Mesenteric fat pad (tissue), 1 donor: ENCODE data around the gene C4orf46. TPM values are rescaled to one million over a fixed set of nuclear protein-coding genes. Genes with fewer than 3 reads are reported as not detected.

Source experiments
- DNase-seq: peaks from one replicate; pipeline ENCODE4 v3.0.0-alpha.2; 2020; ENCODE audit warnings: low spot score
- total RNA-seq: library from RNA; stranded (reverse); fragmentation: NEBNext Ultra II Directional; extraction: Animal tissue kit (Norgen Biotek cat#: 25700); gene quantifications from one replicate; pipeline ENCODE4 v1.2.1, GENCODE V29; 2021
- donor health status: DM: yes; HTN: yes; CAD: no.

The C4orf46 gene
- total RNA-seq, 1 donor from 2014 or later: 2.7 TPM

- DNase-seq: no peak
Measured at GRCh38 chr4:158656439-158656838, 15.2 kb downstream of the C4orf46 start.

- no peak for DNase-seq
Measured at GRCh38 chr4:158652920-158653319, 18.8 kb downstream of the C4orf46 start.

- DNase-seq: no peak
Measured at GRCh38 chr4:158649111-158649680, 22.5 kb downstream of the C4orf46 start.

- DNase-seq: no peak
Measured at GRCh38 chr4:158644760-158645159, 26.9 kb downstream of the C4orf46 start.

- no peak for DNase-seq
Measured at GRCh38 chr4:158644356-158644755, 27.3 kb downstream of the C4orf46 start.

- DNase-seq: no peak
Measured at GRCh38 chr4:158636619-158637018, 35.1 kb downstream of the C4orf46 start.

GRCh38 chr4:158630893-158631292 lies 40.8 kb downstream of the C4orf46 start:
- no peak for DNase-seq

- no peak for DNase-seq
Measured at GRCh38 chr4:158625544-158625943, 46.1 kb downstream of the C4orf46 start.

DNA sequence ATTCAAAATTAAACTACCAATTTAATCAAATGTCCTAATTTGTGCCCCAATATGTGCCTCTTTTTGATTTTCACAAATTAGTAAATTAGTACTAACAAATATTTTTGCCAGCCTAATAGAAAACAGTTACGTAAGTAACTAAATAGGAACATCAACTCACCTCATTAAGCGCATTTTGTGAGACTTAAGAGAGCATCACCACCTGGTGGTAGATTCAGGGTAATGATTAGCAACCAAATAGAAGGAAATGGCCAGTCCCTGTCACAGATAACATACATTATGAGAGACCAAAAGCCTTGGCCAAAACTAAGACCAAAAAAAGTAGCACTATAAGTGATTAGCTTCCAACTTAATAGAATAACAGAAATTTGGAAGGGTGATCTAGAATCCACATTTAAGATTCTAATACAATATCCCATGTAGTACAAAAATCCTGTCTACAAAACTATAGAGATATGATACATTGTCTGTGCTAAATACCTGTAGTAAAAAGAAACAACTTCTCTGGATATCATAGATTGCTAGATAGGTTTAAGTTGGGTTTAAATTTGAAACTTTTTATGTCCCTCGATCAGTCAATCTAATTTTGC lies 46.7 kb downstream of the C4orf46 start:
- DNase-seq: no peak

DNA sequence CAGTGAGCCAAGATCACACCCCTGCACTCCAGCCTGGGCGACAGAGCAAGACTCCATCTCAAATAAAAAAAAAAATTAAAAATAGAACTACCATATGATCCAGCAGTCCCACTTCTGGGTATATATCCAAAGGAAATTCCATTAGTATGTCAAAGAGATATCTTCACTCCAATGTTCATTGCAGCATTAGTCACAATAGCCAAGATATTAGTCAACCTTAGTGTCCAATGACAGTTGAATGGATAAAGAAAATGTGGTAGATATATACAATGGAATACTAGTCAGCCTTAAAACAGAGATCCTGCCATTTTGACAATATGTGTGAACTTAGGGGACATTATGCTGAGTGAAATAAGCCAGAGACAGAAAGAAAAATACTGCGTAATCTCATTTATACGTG lies 49.4 kb downstream of the C4orf46 start:
- DNase-seq: no peak

GRCh38 chr4:158621729-158622128 lies 50.0 kb downstream of the C4orf46 start:
- no peak for DNase-seq

DNA sequence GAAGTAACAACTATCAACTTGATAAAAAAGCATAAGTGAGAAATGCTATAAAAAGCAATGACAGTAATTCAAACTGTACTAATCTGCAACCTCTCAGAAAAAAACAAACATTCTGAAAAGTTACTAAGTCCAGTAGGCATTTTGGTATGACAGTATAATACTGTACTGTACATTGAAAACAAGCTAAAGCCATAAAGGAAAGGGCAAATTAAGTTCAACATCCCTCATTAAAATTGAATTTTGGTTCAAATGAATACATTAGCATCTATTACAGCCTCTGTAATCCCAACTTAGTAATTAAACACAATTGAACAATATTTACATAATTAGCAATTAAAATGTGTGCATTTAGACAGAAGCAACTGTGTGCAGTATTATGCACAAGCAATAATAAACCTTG lies 53.7 kb downstream of the C4orf46 start:
- no peak for DNase-seq

Other genes with a start within 250 kb of the C4orf46 start
- not detected for gene RXFP1, start 150.0 kb downstream of the C4orf46 start, total RNA-seq
- gene ETFDH, start 409 bp upstream of the C4orf46 start, total RNA-seq: 68.8 TPM
- 19.6 TPM for gene PPID, start 51.5 kb upstream of the C4orf46 start, total RNA-seq
- gene FNIP2, start 97.1 kb upstream of the C4orf46 start, total RNA-seq: 57.2 TPM